Natural killer cell treated with Interleukin-12 subunit alpha and Interleukin-12 subunit beta and Interleukin-15 and Interleukin-18, amount 100 ng/mL, for 72 hours (primary cell): ENCODE data around the gene ARHGDIB. TPM values are rescaled to one million over a fixed set of nuclear protein-coding genes. Genes with fewer than 3 reads are reported as not detected.

Source experiments
- ATAC-seq, 2 donors: fragments of 150-1000 bp; cut with Tn5 transposase in 1 of 2; sonication (Bioruptor Pico), chemical (Tn5 transposase) in 1 of 2; 2 replicates each; pipeline ENCODE4 v1.10.0; 2021
- DNase-seq: peaks from one replicate; pipeline ENCODE4 v3.0.0; 2022; ENCODE audit warnings: low spot score
- H3K27ac Mint-ChIP-seq, 2 donors: 1 replicate in 1 of 2; 2 replicates in 1 of 2; pipeline ENCODE4 v1.8.0; 2022; ENCODE audit warnings: mixed read lengths in 2 of 2, mild to moderate bottlenecking in 1 of 2, moderate library complexity in 1 of 2
- H3K27me3 Mint-ChIP-seq, 2 donors: 1 replicate in 1 of 2; 2 replicates in 1 of 2; pipeline ENCODE4 v1.8.0; 2022; ENCODE audit warnings: mixed read lengths in 2 of 2
- H3K36me3 Mint-ChIP-seq: one replicate; pipeline ENCODE4 v1.8.0; 2022; ENCODE audit warnings: mixed read lengths
- H3K4me1 Mint-ChIP-seq, 2 donors: 1 replicate in 1 of 2; 2 replicates in 1 of 2; pipeline ENCODE4 v1.8.0; 2022; ENCODE audit warnings: low read depth in 2 of 2, mixed read lengths in 2 of 2, mild to moderate bottlenecking in 1 of 2
- H3K4me3 Mint-ChIP-seq: one replicate; pipeline ENCODE4 v1.8.0; 2022; ENCODE audit warnings: mixed read lengths
- H3K9me3 Mint-ChIP-seq: 2 replicates; pipeline ENCODE4 v1.8.0; 2022; ENCODE audit warnings: mixed read lengths
- total RNA-seq, 2 donors: library from RNA; stranded (reverse); gene quantifications; one replicate each; pipeline ENCODE4 v1.2.3, GENCODE V29; 2022

Gene ARHGDIB
- total RNA-seq, 2 donors from 2014 or later = 412 to 543 TPM

GRCh38 chr12:14993537-14994266 is 32.3 kb upstream of the ARHGDIB start:
- H3K27me3 Mint-ChIP-seq = peaks cover 9 to 12% of the 10 kb centered on the region in 2 donors
- ATAC-seq = no peak
- H3K9me3 Mint-ChIP-seq = peaks cover 3% of the 10 kb centered on the region
- H3K4me3 Mint-ChIP-seq = no peak overlapping the region
- no peaks in the 10 kb centered on the region for H3K36me3 Mint-ChIP-seq
- H3K27ac Mint-ChIP-seq = no peak overlapping the region
- peaks cover 4 to 6% of the 10 kb centered on the region in 2 donors for H3K4me1 Mint-ChIP-seq
- no peak for DNase-seq

- ATAC-seq (no peak), DNase-seq (no peak)
- Mint-ChIP-seq H3K27me3 (peaks cover 4 to 7% of the 10 kb centered on the region in 2 donors), H3K4me1 (peaks cover 4 to 6% of the 10 kb centered on the region in 2 donors), H3K27ac (no peak overlapping the region), H3K9me3 (peaks cover 3% of the 10 kb centered on the region), H3K4me3 (no peak overlapping the region), H3K36me3 (no peaks in the 10 kb centered on the region)
Measured at GRCh38 chr12:14993117-14993516, 31.7 kb upstream of the ARHGDIB start.

GRCh38 chr12:14992673-14993072 is 31.3 kb upstream of the ARHGDIB start:
- Mint-ChIP-seq H3K4me1 (peaks cover 4 to 6% of the 10 kb centered on the region in 2 donors), H3K27ac (no peak overlapping the region), H3K4me3 (no peak overlapping the region)

GRCh38 chr12:14991069-14991468 is 29.7 kb upstream of the ARHGDIB start:
- no peak overlapping the region for H3K27ac Mint-ChIP-seq
- H3K27me3 Mint-ChIP-seq = peaks cover 2 to 6% of the 10 kb centered on the region in 2 donors
- no peak for DNase-seq
- H3K36me3 Mint-ChIP-seq = no peaks in the 10 kb centered on the region
- H3K4me1 Mint-ChIP-seq = peaks cover 4 to 6% of the 10 kb centered on the region in 2 donors
- peaks cover 3% of the 10 kb centered on the region for H3K9me3 Mint-ChIP-seq
- no peak for ATAC-seq
- no peak overlapping the region for H3K4me3 Mint-ChIP-seq

More at GRCh38 chr12:14992673-14993072, 31.3 kb upstream of the ARHGDIB start:
- Mint-ChIP-seq H3K27me3 (peaks cover 2 to 6% of the 10 kb centered on the region in 2 donors), H3K36me3 (no peaks in the 10 kb centered on the region), H3K9me3 (peaks cover 3% of the 10 kb centered on the region)
- no peak for DNase-seq
- ATAC-seq = no peak

- DNase-seq (no peak), ATAC-seq (no peak)
- Mint-ChIP-seq H3K9me3 (peaks cover 3% of the 10 kb centered on the region), H3K27ac (no peak overlapping the region), H3K27me3 (peaks cover 2 to 6% of the 10 kb centered on the region in 2 donors), H3K4me1 (no peaks in the 10 kb centered on the region), H3K4me3 (no peak overlapping the region), H3K36me3 (no peaks in the 10 kb centered on the region)
Measured at GRCh38 chr12:14989790-14990189, 28.4 kb upstream of the ARHGDIB start.

GRCh38 chr12:14988035-14988434 is 26.6 kb upstream of the ARHGDIB start:
- Mint-ChIP-seq H3K4me3 (no peak overlapping the region), H3K4me1 (peaks cover 0 to under 1% of the 10 kb centered on the region in 2 donors), H3K9me3 (peaks cover 3% of the 10 kb centered on the region), H3K27ac (no peak overlapping the region), H3K36me3 (no peaks in the 10 kb centered on the region), H3K27me3 (peaks cover 2 to 6% of the 10 kb centered on the region in 2 donors)
- DNase-seq (no peak), ATAC-seq (no peak)

- Mint-ChIP-seq H3K27ac (no peak overlapping the region), H3K36me3 (no peaks in the 10 kb centered on the region), H3K4me3 (no peak overlapping the region), H3K27me3 (peaks cover 2 to 6% of the 10 kb centered on the region in 2 donors), H3K4me1 (peaks cover under 1 to 7% of the 10 kb centered on the region in 2 donors), H3K9me3 (peaks cover 2% of the 10 kb centered on the region)
- ATAC-seq (no peak), DNase-seq (no peak)
Measured at GRCh38 chr12:14986449-14986848, 25.0 kb upstream of the ARHGDIB start.

- Mint-ChIP-seq H3K36me3 (no peaks in the 10 kb centered on the region), H3K27me3 (peaks cover 2 to 6% of the 10 kb centered on the region in 2 donors), H3K4me1 (peaks cover 11 to 13% of the 10 kb centered on the region in 2 donors), H3K4me3 (no peak overlapping the region), H3K27ac (no peak overlapping the region), H3K9me3 (no peaks in the 10 kb centered on the region)
- DNase-seq = no peak
- ATAC-seq = no peak
Measured at GRCh38 chr12:14984766-14985285, 23.4 kb upstream of the ARHGDIB start.

- no peak overlapping the region for H3K27ac Mint-ChIP-seq
- H3K4me1 Mint-ChIP-seq = peaks cover 13 to 14% of the 10 kb centered on the region in 2 donors
- no peak overlapping the region for H3K4me3 Mint-ChIP-seq
- H3K27me3 Mint-ChIP-seq = peaks cover 2 to 6% of the 10 kb centered on the region in 2 donors
- no peaks in the 10 kb centered on the region for H3K36me3 Mint-ChIP-seq
- no peaks in the 10 kb centered on the region for H3K9me3 Mint-ChIP-seq
- no peak for ATAC-seq
- no peak for DNase-seq
Measured at GRCh38 chr12:14984036-14984435, 22.6 kb upstream of the ARHGDIB start.

GRCh38 chr12:14982991-14983390 is 21.6 kb upstream of the ARHGDIB start:
- ATAC-seq = no peak
- no peak overlapping the region for H3K27ac Mint-ChIP-seq
- H3K4me1 Mint-ChIP-seq = peaks cover 14 to 18% of the 10 kb centered on the region in 2 donors
- H3K4me3 Mint-ChIP-seq = no peak overlapping the region
- no peaks in the 10 kb centered on the region for H3K9me3 Mint-ChIP-seq
- no peaks in the 10 kb centered on the region for H3K36me3 Mint-ChIP-seq
- peaks cover 2 to 6% of the 10 kb centered on the region in 2 donors for H3K27me3 Mint-ChIP-seq
- no peak for DNase-seq

GRCh38 chr12:14982562-14982961 is 21.2 kb upstream of the ARHGDIB start:
- peaks cover 14 to 18% of the 10 kb centered on the region in 2 donors for H3K4me1 Mint-ChIP-seq
- peaks cover 2 to 3% of the 10 kb centered on the region in 2 donors for H3K27me3 Mint-ChIP-seq
- H3K4me3 Mint-ChIP-seq = no peak overlapping the region

GRCh38 chr12:14981049-14981448 is 19.6 kb upstream of the ARHGDIB start:
- no peaks in the 10 kb centered on the region for H3K36me3 Mint-ChIP-seq
- no peak overlapping the region for H3K4me3 Mint-ChIP-seq
- H3K9me3 Mint-ChIP-seq = no peaks in the 10 kb centered on the region
- peaks cover 14 to 18% of the 10 kb centered on the region in 2 donors for H3K4me1 Mint-ChIP-seq
- DNase-seq = no peak
- ATAC-seq = peak in 1 of 2 donors; percentile 60
- H3K27ac Mint-ChIP-seq = peak overlapping the region in 1 of 2 donors; percentile 66
- H3K27me3 Mint-ChIP-seq = no peaks in the 10 kb centered on the region

More at GRCh38 chr12:14982562-14982961, 21.2 kb upstream of the ARHGDIB start:
- no peaks in the 10 kb centered on the region for H3K36me3 Mint-ChIP-seq
- no peaks in the 10 kb centered on the region for H3K9me3 Mint-ChIP-seq
- no peak for ATAC-seq
- no peak overlapping the region for H3K27ac Mint-ChIP-seq
- DNase-seq = no peak

- Mint-ChIP-seq H3K4me3 (no peak overlapping the region), H3K9me3 (no peaks in the 10 kb centered on the region), H3K4me1 (peaks cover 14 to 18% of the 10 kb centered on the region in 2 donors), H3K27ac (no peak overlapping the region), H3K27me3 (no peaks in the 10 kb centered on the region), H3K36me3 (no peaks in the 10 kb centered on the region)
- DNase-seq (no peak), ATAC-seq (no peak)
Measured at GRCh38 chr12:14979468-14979867, 18.1 kb upstream of the ARHGDIB start.

- H3K27ac Mint-ChIP-seq = no peak overlapping the region
- ATAC-seq = no peak
- H3K4me3 Mint-ChIP-seq = no peak overlapping the region
- H3K36me3 Mint-ChIP-seq = no peaks in the 10 kb centered on the region
- H3K27me3 Mint-ChIP-seq = peaks cover 0 to 7% of the 10 kb centered on the region in 2 donors
- peaks cover 14 to 15% of the 10 kb centered on the region in 2 donors for H3K4me1 Mint-ChIP-seq
- DNase-seq = no peak
- H3K9me3 Mint-ChIP-seq = no peaks in the 10 kb centered on the region
Measured at GRCh38 chr12:14976658-14977057, 15.3 kb upstream of the ARHGDIB start.
